HG03139 (cell line): ENCODE results near the gene ENTPD5.

Source experiments
- ATAC-seq: cut with Tn5 transposase; IDR thresholded peaks from one replicate; pipeline ENCODE4 v1.9.1; 2021; ENCODE audit not compliant: unreplicated experiment

ENTPD5 gene, protein sequence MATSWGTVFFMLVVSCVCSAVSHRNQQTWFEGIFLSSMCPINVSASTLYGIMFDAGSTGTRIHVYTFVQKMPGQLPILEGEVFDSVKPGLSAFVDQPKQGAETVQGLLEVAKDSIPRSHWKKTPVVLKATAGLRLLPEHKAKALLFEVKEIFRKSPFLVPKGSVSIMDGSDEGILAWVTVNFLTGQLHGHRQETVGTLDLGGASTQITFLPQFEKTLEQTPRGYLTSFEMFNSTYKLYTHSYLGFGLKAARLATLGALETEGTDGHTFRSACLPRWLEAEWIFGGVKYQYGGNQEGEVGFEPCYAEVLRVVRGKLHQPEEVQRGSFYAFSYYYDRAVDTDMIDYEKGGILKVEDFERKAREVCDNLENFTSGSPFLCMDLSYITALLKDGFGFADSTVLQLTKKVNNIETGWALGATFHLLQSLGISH

GRCh38 chr14:74018586-74019407 lies at the start of gene ENTPD5, which contains the start of gene BBOF1:
TSS of gene ENTPD5 (minus strand) at chr14:74019288. CDS start at chr14:73988102, 31,186 bp downstream.
TSS of gene BBOF1 (plus strand) at chr14:74019349. CDS start at chr14:74019479, 130 bp downstream.
- ATAC-seq = peak; percentile 81

DNA sequence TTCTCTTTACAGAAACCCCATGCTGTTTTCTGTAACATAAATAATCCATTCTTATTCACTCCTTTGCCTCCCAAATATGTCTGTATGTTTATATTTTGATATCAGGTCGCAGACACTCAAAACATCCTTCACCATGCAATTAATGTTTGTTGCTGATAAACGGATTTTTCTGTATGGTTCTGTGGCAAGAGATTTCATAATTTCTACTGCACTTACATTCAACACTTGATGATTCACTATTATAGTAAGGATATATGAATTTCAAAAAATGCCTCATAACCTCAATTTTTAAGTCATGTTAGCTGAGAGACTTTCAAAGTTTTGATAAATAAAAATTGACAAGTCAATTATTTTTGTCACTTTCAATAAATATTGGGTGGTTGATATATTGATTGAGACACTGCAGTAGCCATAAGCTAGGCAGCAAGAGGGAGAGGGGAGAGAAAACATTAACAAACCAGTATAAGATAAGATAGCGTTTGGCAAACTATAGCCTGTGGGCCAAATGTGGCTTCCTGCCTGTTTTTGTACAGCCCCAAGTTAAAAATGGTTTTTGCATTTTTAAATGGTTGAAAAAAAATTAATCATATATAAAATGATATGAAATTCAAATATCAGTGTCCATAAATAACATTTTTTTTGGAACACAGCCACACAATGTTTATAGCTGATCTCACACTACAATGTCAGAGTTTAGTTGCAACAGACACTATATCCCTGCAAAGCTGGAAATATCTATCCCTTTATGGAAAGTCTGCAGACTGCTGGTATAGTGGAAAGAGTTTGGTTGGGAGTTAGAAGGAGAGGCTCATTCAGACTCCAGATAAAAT lies 46.9 kb upstream of the ENTPD5 start:
- ATAC-seq = no peak

DNA sequence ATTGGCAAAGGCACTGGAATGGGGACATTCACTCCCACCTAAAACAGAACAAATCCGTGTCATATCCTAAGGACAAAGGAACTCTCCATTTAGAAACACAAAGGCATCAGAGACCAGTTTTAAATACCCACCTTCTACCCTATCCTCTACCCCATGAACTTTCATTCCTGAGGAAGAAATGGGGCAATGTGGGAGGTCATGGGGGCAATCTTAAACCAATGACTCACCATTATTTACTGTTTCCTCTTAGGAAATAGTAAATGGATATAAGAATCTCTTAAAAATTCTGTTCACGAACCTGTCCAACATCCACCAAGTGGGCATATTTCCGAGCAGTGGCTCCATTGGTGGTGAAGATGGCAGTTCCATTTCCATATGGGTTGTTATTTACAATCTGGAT lies 45.8 kb upstream of the ENTPD5 start:
- no peak for ATAC-seq

- no peak for ATAC-seq
These were observed 45.3 kb upstream of the ENTPD5 start for GRCh38 chr14:74064426-74064825.

GRCh38 chr14:74062809-74063150 lies 43.7 kb upstream of the ENTPD5 start:
- ATAC-seq = no peak

GRCh38 chr14:74049876-74050495 lies 30.9 kb upstream of the ENTPD5 start:
- ATAC-seq = no peak

DNA sequence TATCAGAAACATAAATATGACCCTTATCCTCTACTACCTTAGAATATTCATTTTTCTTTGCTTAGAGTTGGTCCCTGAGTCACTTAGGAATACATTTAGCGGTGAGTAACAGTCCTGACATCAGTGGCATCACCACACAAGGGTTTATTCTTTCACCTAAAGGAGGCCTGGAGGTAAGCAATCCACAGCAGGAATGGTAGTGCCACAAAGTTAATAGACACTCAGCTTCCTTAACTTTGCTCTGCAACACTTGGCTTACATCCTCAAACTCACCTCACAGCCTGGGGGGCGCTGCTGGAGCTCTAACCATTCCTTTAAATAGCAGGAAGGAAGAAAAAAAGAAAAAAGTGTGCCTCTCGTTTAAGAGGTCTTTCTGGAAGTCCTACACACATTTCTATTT lies 29.2 kb upstream of the ENTPD5 start:
- no peak for ATAC-seq

- ATAC-seq = no peak
These were observed 26.4 kb upstream of the ENTPD5 start for GRCh38 chr14:74045522-74045921.

GRCh38 chr14:74042296-74042695 lies 23.2 kb upstream of the ENTPD5 start:
- no peak for ATAC-seq

DNA sequence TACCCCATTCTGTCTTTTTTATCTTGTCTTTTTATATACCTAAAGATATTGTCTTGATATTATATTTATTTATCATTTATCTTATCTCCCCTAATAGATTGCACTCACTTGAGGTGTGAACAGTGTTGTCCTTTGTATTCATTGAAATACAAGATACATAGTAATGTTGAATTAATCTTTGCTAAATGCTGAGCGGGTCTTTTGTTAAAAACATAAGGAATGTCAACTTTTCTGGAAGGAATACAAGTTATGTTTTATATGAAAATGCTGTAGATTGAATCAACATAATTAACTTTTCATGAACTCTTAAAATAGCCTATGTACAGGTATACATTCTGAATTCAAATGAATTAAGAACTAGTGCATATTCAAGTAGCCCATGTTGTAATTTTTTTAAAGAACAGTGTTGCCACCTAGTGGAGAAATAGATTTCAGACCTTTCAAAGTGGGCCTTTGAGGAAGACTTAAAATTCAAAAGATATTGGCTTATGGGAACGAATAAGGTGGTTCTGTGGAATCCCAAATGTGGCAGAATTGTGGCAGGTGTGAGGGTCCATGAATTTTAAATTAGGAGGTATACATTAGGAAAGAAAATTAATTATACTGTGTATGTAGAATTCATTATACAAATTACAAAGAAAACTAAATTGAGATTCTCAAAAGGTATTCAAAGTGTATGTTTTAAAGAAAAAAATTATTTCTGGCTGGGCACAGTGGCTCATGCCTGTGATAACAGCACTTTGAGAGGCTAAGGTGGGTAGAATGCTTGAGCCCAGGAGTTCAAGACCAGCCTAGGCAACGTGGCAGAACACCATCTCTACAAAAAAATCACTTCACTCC lies 19.2 kb upstream of the ENTPD5 start:
- ATAC-seq = no peak

DNA sequence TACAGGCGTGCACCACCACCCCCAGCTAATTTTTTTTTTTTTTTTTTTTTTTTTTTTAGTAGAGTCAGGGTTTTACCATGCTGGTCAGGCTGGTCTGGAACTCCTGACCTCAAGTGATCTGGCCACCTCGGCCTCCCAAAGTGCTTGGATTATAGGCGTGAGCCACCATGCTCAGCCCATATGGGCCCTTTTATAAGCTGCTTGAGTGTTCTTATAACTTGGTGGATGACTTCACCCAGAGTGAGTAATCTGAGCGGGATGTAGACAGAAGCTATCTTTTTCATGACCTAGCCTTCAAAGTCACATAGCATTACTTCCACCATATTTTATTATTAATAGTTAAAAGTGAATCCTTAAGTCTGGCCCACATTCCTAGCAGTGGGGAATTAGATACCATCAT lies 16.5 kb upstream of the ENTPD5 start:
- ATAC-seq = no peak

DNA sequence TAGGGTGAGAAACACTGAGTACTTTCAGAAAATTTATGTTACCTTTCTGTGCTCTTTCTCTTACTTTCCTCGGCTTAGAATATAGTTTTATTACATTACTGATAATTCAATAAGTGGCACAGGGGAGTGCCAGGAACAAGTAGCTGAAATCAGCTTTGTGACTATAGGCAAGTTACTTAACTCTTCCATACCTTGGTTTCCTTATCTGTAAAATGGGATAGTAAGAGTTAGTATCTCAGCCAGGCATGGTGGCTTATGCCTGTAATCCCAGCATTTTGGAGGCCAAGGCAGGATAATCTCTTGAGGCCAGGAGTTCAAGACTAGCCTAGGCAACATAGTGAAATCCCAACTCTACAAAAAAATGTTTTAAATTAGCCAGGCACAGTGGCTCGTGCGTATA lies 15.5 kb upstream of the ENTPD5 start:
- ATAC-seq = no peak

DNA sequence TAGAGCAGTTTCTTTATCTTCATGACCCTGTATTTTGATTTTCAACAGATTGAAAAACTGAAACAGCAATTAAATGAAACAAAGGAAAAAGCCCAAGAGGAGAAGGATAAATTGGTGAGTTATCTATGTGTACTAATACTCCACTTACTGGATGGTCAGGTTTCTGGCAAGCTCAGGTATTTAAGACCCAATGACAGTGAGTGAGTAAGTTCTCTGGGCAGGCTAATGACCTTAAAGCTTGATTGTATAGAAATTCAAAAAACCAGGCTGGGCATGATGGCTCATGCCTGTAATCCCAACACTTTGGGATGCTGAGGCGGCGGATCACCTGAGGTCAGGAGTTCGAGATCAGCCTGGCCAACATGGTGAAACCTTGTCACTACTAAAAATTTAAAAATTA lies 10.0 kb upstream of the ENTPD5 start:
- ATAC-seq = no peak

GRCh38 chr14:74022346-74022745 lies 3.3 kb upstream of the ENTPD5 start:
- no peak for ATAC-seq

DNA sequence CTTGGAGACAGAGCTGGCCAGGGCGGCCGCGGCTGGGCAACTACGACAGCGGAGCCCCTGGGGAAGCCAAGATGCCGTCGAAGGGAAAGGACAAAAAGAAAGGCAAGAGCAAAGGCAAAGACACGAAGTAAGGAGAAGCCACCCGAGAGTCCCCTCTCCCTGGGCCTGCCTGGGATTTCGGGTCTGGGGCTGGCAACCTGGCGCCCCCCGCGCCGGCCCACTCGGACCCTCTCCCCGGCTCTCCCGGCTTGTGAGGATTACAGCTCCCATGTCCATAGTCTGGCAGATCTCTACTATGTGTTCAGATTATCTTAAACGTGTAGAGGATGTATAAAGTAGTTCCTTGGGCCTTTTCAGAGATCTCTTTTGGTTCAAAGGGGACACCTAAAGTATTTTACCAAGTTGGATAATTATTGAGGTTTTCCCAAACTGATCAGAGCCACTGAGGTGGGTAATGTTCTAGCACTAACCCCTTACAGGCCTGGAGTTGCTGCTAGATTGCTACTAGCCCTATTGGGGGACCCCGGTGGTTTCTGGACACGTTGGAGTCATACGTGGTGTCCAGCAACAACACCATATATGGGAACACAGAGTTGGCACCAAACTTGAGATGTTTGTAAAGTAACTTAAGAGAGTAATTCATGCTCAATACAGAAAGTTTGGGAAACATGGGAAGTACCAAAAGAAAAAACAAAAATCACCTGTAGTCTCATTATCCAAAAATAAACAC lies 485 bp upstream of the ENTPD5 start:
- no peak for ATAC-seq

DNA sequence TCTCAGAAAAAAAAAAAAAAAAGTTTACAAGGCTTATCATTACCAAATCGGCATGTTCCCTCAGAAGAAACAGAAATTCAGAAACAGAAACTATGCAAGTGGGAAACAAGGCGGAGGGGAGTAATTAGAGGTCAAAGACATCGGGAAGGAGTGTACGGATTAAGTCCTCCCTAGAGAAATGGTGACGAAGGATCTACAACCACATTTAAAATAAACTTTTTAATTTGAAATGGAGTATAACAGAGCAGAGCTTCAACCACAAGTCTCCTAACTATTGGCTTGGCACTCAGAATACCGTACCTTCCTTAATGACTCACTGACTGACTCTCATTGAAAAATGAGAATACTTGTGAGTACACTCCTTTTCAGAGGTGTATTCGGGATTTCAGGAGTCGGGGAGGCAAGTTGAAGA lies 908 bp downstream of the ENTPD5 start:
- ATAC-seq = peak; percentile 7

- no peak for ATAC-seq
These were observed 3.1 kb downstream of the ENTPD5 start for GRCh38 chr14:74015963-74016362.

GRCh38 chr14:74015176-74015575 lies 3.9 kb downstream of the ENTPD5 start:
- no peak for ATAC-seq

- ATAC-seq = no peak
These were observed 4.8 kb downstream of the ENTPD5 start for GRCh38 chr14:74014299-74014698.
